K562 (cell line): ENCODE measurements around the gene SMAP2. TPM values are rescaled to one million over a fixed set of nuclear protein-coding genes. Genes with fewer than 3 reads are reported as not detected.

ENCODE experiments used
- AFF1 ChIP-seq, 2 experiments: fragments of 450-650 bp; IDR thresholded peaks; 2 replicates each; pipeline ENCODE4 v1.6.1; 2018; ENCODE audit warnings: mild to moderate bottlenecking in 2 of 2, low read depth in 1 of 2; ENCODE audit not compliant: partially characterized antibody in 2 of 2
- ATF1 ChIP-seq, 2 experiments: fragments of 450-650 bp in 1 of 2; IDR thresholded peaks; 2 replicates each; pipeline ENCODE4 v1.6.1; 2016; ENCODE audit warnings: missing compliant biosample characterization in 1 of 2, missing genetic modification characterization in 1 of 2
- CXXC5 ChIP-seq: fragments of 250-450 bp; sonication (Bioruptor Pico); IDR thresholded peaks from 2 replicates; pipeline ENCODE4 v1.8.0; 2022; ENCODE audit warnings: inconsistent platforms, mild to moderate bottlenecking, moderate library complexity
- EGR1 ChIP-seq: fragments of 450-650 bp; conservative IDR thresholded peaks from 2 replicates; pipeline ENCODE4 v1.6.1; 2017; ENCODE audit warnings: mild to moderate bottlenecking
- GABPB2 ChIP-seq: fragments of 250-450 bp; sonication (Bioruptor Pico); conservative IDR thresholded peaks from 2 replicates; pipeline ENCODE4 v1.5.1; 2021; ENCODE audit warnings: mild to moderate bottlenecking
- GATAD2B ChIP-seq: fragments of 450-650 bp; IDR thresholded peaks from 2 replicates; pipeline ENCODE4 v1.6.1; 2017; ENCODE audit warnings: mild to moderate bottlenecking, borderline replicate concordance
- GTF2F1 ChIP-seq: IDR thresholded peaks from 2 replicates; pipeline ENCODE4 v1.6.1; 2011; ENCODE audit warnings: low read depth, low read length, improper control_type of control experiment
- KLF10 ChIP-seq: fragments of 250-450 bp; sonication (Bioruptor Pico); IDR thresholded peaks from 2 replicates; pipeline ENCODE4 v1.6.1; 2021; ENCODE audit warnings: matching md5 sums
- MEIS2 ChIP-seq: fragments of 450-650 bp; IDR thresholded peaks from 2 replicates; pipeline ENCODE4 v1.6.1; 2014; ENCODE audit warnings: mild to moderate bottlenecking; ENCODE audit not compliant: partially characterized antibody
- NELFE ChIP-seq: IDR thresholded peaks from 2 replicates; pipeline ENCODE4 v1.6.1; 2011; ENCODE audit warnings: mild to moderate bottlenecking; ENCODE audit not compliant: insufficient read depth, insufficient read length
- NFE2L1 ChIP-seq: fragments of 450-650 bp; IDR thresholded peaks from 2 replicates; pipeline ENCODE4 v1.6.1; 2016; ENCODE audit warnings: missing genetic modification characterization, low read depth, mild to moderate bottlenecking, missing compliant biosample characterization, moderate library complexity, borderline replicate concordance
- RBM39 ChIP-seq: fragments of 200-400 bp; formaldehyde crosslinking; optimal IDR thresholded peaks from 2 replicates; pipeline ENCODE3; 2018; ENCODE audit warnings: low read depth, low read length
- RNF219 ChIP-seq: fragments of 250-450 bp; sonication (Bioruptor Pico); IDR thresholded peaks from 2 replicates; pipeline ENCODE4 v1.5.0; 2022; ENCODE audit warnings: mild to moderate bottlenecking
- SETDB1 ChIP-seq: IDR thresholded peaks from one replicate; pipeline ENCODE4 v1.6.1; 2012; ENCODE audit warnings: low read length, control low read depth, inconsistent platforms
- SP2 ChIP-seq: IDR thresholded peaks from 2 replicates; pipeline ENCODE4 v1.6.1; 2011; ENCODE audit warnings: mild to moderate bottlenecking, low read depth, low read length, moderate library complexity; ENCODE audit not compliant: poor library complexity, severe bottlenecking; ENCODE audit errors: extremely low read depth
- SREBF1 ChIP-seq: fragments of 150-350 bp; IDR thresholded peaks from 2 replicates; pipeline ENCODE4 v1.6.1; 2014; ENCODE audit warnings: antibody characterized with exemption, low read depth, low read length, borderline replicate concordance
- TAF15 ChIP-seq: fragments of 200-400 bp; formaldehyde crosslinking; IDR thresholded peaks from 2 replicates; pipeline ENCODE4 v1.6.1; 2017; ENCODE audit warnings: mild to moderate bottlenecking, low read depth, low read length, moderate library complexity
- TAL1 ChIP-seq: fragments of 450-650 bp; IDR thresholded peaks from 2 replicates; pipeline ENCODE4 v1.6.1; 2016; ENCODE audit warnings: mild to moderate bottlenecking
- TFAM ChIP-seq: fragments of 250-450 bp; sonication (Bioruptor Pico); conservative IDR thresholded peaks from 2 replicates; pipeline ENCODE4 v1.5.0; 2021; ENCODE audit warnings: mild to moderate bottlenecking, moderate library complexity
- THRB ChIP-seq: fragments of 450-650 bp; formaldehyde crosslinking; conservative IDR thresholded peaks from 2 replicates; pipeline ENCODE4 v1.4.0; 2022; ENCODE audit warnings: mild to moderate bottlenecking, missing genetic modification characterization
- ZNF124 ChIP-seq: sonication (generic); formaldehyde crosslinking; IDR thresholded peaks from 2 replicates; pipeline ENCODE4 v1.8.1; 2022; ENCODE audit warnings: missing genetic modification reagents
- polyA plus RNA-seq, 8 experiments: library from polyadenylated mRNA; depleted of rRNA in 4 of 8; stranded (reverse) in 5 of 8; unstranded in 3 of 8; fragments of >200 nt; fragmentation: Nextera tagmentation in 2 of 8; fragmentation: Illumina TruSeq in 1 of 8; extraction: Ambion mirVana in 2 of 8; extraction: Trizol in 1 of 8; gene quantifications; 2 replicates each; pipeline versions ENCODE4 v1.2.1 to v1.2.3, GENCODE V29; 2011 to 2014; ENCODE audit warnings: inconsistent platforms in 1 of 8, missing spikeins in 1 of 8
- total RNA-seq, 7 experiments: library from RNA; depleted of rRNA in 6 of 7; stranded (reverse); fragments of >200 nt in 6 of 7; fragmentation: Illumina TruSeq in 2 of 7; extraction: Trizol in 2 of 7; gene quantifications; 2 replicates each; pipeline versions ENCODE4 v1.2.1 to v1.2.3, GENCODE V29; 2011 to 2021; ENCODE audit warnings: low replicate concordance in 1 of 7

SMAP2 gene
- total and polyA plus RNA-seq, 9 of the 15 experiments (the other 6 are each of a cell fraction or from before 2014, with no cell fraction given) = 38.7 to 212 (median 94.1) TPM

- no peak for TF ChIP-seq RBM39
- TF ChIP-seq EGR1 = no peak
- peak; percentile 71 for TF ChIP-seq TAL1
- TF ChIP-seq NELFE = no peak
- TF ChIP-seq TFAM (CRISPR knock-in tag) = no peak
- TF ChIP-seq GABPB2 (CRISPR knock-in tag) = no peak
- TF ChIP-seq NFE2L1 (tag) = peak; percentile 83
- TF ChIP-seq KLF10 (CRISPR knock-in tag) = no peak
- no peak for TF ChIP-seq THRB (CRISPR knock-in tag)
- TF ChIP-seq CXXC5 (CRISPR knock-in tag) = peak; percentile 12
- no peak for TF ChIP-seq RNF219
- peak; percentile 83; the same call in 1 of the 2 replicates for TF ChIP-seq GATAD2B
- no peak for TF ChIP-seq TAF15
- TF ChIP-seq ATF1 (CRISPR knock-in tag; IDR thresholded peaks at IDR 0.05) = no peak
- TF ChIP-seq ATF1 (tag; IDR thresholded peaks at IDR 0.05) = peak; percentile 42; the same call in 1 of the 2 replicates
- TF ChIP-seq GTF2F1 = no peak
- no peak for TF ChIP-seq SREBF1
- TF ChIP-seq ZNF124 (CRISPR knock-in tag) = no peak
- peak; percentile 64 for TF ChIP-seq MEIS2
- no peak for TF ChIP-seq SETDB1
- no peak for TF ChIP-seq SP2
- peak in 1 of 2 experiments; percentile 21 for TF ChIP-seq AFF1 (IDR thresholded peaks at IDR 0.05; ENCODE audit: low read depth in 1 of 2, partially characterized antibody in 2 of 2)
Measured at GRCh38 chr1:40383488-40384412, 10.2 kb downstream of the SMAP2 start (continued).
